Mesendoderm (in vitro differentiated cells): ENCODE data around the gene ATIC.

Experiments
- DNase-seq: peaks from one replicate; pipeline ENCODE4 v3.0.0; 2013
- H2AK5ac ChIP-seq: 2 replicates; pipeline ENCODE4 v1.6.1; 2013; ENCODE audit warnings: low read length, inconsistent platforms
- H2BK120ac ChIP-seq: 2 replicates; pipeline ENCODE4 v1.6.1; 2013; ENCODE audit warnings: low read depth, mild to moderate bottlenecking, low read length, moderate library complexity, mixed read lengths
- H2BK15ac ChIP-seq: replicated peaks from 2 replicates; pipeline ENCODE4 v1.6.1; 2013; ENCODE audit warnings: low read depth, mild to moderate bottlenecking, moderate library complexity
- H2BK5ac ChIP-seq: 2 replicates; pipeline ENCODE4 v1.6.1; 2013; ENCODE audit warnings: low read length, inconsistent platforms
- H3K18ac ChIP-seq: 2 replicates; pipeline ENCODE4 v1.6.1; 2013; ENCODE audit warnings: mild to moderate bottlenecking, low read length, mixed read lengths
- H3K23ac ChIP-seq: one replicate; pipeline ENCODE4 v1.6.1; 2013; ENCODE audit warnings: low read length
- H3K27ac ChIP-seq: 2 replicates; pipeline ENCODE4 v1.5.1; 2013; ENCODE audit warnings: low read depth, mild to moderate bottlenecking, inconsistent platforms, low read length, moderate library complexity
- H3K27me3 ChIP-seq: 2 replicates; pipeline ENCODE4 v1.6.1; 2013; ENCODE audit warnings: low read length, control low read depth, mild to moderate bottlenecking, inconsistent platforms; ENCODE audit not compliant: insufficient read depth, poor library complexity
- H3K36me3 ChIP-seq: 2 replicates; pipeline ENCODE4 v1.6.1; 2013; ENCODE audit warnings: low read length, inconsistent platforms; ENCODE audit not compliant: control insufficient read depth, insufficient read depth
- H3K4ac ChIP-seq: one replicate; pipeline ENCODE4 v1.6.1; 2013; ENCODE audit warnings: low read depth, mild to moderate bottlenecking, low read length, moderate library complexity
- H3K4me1 ChIP-seq: 2 replicates; pipeline ENCODE4 v1.6.1; 2013; ENCODE audit warnings: low read depth, low read length, inconsistent platforms; ENCODE audit not compliant: control insufficient read depth
- H3K4me2 ChIP-seq: 2 replicates; pipeline ENCODE4 v1.6.1; 2013; ENCODE audit warnings: low read length
- H3K4me3 ChIP-seq: 2 replicates; pipeline ENCODE4 v1.5.1; 2013; ENCODE audit warnings: mild to moderate bottlenecking, low read length
- H3K56ac ChIP-seq: one replicate; pipeline ENCODE4 v1.6.1; 2013; ENCODE audit warnings: low read length
- H3K79me1 ChIP-seq: 2 replicates; pipeline ENCODE4 v1.6.1; 2013; ENCODE audit warnings: low read length, inconsistent platforms
- H3K79me2 ChIP-seq: 2 replicates; pipeline ENCODE4 v1.6.1; 2013; ENCODE audit warnings: mild to moderate bottlenecking, low read length; ENCODE audit not compliant: control insufficient read depth, insufficient read depth
- H3K9ac ChIP-seq: 2 replicates; pipeline ENCODE4 v1.6.1; 2013; ENCODE audit warnings: low read length, inconsistent platforms
- H4K5ac ChIP-seq: one replicate; pipeline ENCODE4 v1.6.1; 2013; ENCODE audit warnings: low read length
- H4K8ac ChIP-seq: one replicate; pipeline ENCODE4 v1.6.1; 2013; ENCODE audit warnings: low read depth, mild to moderate bottlenecking, control low read depth, low read length, moderate library complexity
- WGBS: extraction: QIAGEN DNeasy Blood & Tissue Kit; methylation state at CpG from one replicate; pipeline ENCODE4 v1.1.7; 2013; ENCODE audit warnings: low lambda C conversion rate, missing lambda C conversion rate; ENCODE audit not compliant: insufficient coverage; ENCODE audit errors: extremely low coverage; 5-methylcytosine and 5-hydroxymethylcytosine counted together

ATIC gene

DNA sequence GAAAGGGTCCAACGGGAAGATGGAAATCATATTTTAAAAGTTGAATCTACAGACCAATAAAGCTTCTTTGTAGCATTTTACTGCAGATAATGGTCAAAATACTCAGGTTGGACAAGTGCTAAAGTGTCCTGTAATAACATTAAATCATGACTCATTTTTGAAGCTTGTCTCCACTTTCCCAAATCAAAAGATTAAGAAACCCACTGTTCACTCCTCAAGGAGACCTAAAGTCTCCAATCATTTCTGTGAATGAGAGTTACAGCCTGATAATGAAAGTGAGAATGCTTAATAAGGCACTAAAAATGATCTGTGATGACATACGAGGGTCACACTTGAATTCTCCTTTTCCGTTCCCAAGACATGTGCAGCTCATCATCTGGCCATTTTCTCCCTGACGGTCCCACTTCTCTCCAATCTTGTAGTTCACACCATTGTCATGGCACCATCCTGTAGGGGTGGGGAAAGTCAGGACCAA, 53.4 kb downstream of the ATIC start:
- no peak overlapping the region for H4K8ac ChIP-seq
- no peak overlapping the region for H3K56ac ChIP-seq
- H3K79me2 ChIP-seq, result no peaks in the 10 kb centered on the region
- no CpG with 5 or more reads among the region's 4 CpGs for WGBS
- no peak overlapping the region for H3K4ac ChIP-seq
- H3K27me3 ChIP-seq, result no peaks in the 10 kb centered on the region
- H3K18ac ChIP-seq, result no peak overlapping the region
- no peak overlapping the region for H2AK5ac ChIP-seq
- H3K4me1 ChIP-seq, result no peaks in the 10 kb centered on the region
- H3K36me3 ChIP-seq, result peaks cover 15% of the 10 kb centered on the region
- no peak overlapping the region for H3K4me3 ChIP-seq
- no peak overlapping the region for H2BK120ac ChIP-seq
- H2BK15ac ChIP-seq, result no peak overlapping the region
- no peak for DNase-seq
- H3K4me2 ChIP-seq, result no peak overlapping the region
- H2BK5ac ChIP-seq, result no peak overlapping the region
- H3K23ac ChIP-seq, result no peak overlapping the region
- H4K5ac ChIP-seq, result no peak overlapping the region
- H3K27ac ChIP-seq, result no peak overlapping the region
- H3K9ac ChIP-seq, result no peak overlapping the region
- H3K79me1 ChIP-seq, result no peaks in the 10 kb centered on the region

DNA sequence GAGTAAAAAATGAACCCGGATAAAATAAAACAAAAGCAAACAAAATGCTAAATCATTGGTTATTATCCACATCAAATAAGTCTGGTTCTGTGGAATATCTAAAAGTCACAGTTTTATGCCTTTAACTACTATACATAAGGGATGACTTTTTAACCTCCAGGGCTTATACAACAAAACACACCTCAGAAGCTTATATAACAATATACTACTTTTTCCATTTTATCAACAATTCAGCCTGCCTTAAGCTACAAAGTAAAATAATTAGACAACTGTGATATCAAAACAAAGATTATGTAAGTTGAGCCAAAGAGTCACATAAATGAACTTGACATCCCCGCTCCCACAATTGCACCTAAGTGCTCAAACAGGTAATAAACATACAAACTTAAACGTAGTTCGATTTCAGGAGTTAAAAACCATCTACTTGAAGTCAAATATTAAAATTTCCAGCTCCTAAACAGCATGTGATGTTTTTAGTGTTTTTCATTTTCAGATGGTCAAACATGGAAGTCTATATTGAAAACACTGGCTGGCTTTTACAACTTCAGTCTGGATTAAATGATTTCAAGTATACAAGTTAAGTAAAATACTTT, 54.7 kb downstream of the ATIC start:
- H3K27me3 ChIP-seq, result no peaks in the 10 kb centered on the region
- no CpG with 5 or more reads among the region's 4 CpGs for WGBS
- no peak overlapping the region for H3K4me3 ChIP-seq
- no peak overlapping the region for H4K5ac ChIP-seq
- H3K4me1 ChIP-seq, result no peaks in the 10 kb centered on the region
- H3K4me2 ChIP-seq, result no peak overlapping the region
- no peak overlapping the region for H2BK5ac ChIP-seq
- H2AK5ac ChIP-seq, result no peak overlapping the region
- no peak overlapping the region for H3K4ac ChIP-seq
- no peak overlapping the region for H3K23ac ChIP-seq
- no peak overlapping the region for H3K56ac ChIP-seq
- H2BK15ac ChIP-seq, result no peak overlapping the region
- H3K9ac ChIP-seq, result no peak overlapping the region
- DNase-seq, result no peak
- no peak overlapping the region for H3K27ac ChIP-seq
- H3K79me1 ChIP-seq, result no peaks in the 10 kb centered on the region
- no peak overlapping the region for H3K18ac ChIP-seq
- no peaks in the 10 kb centered on the region for H3K79me2 ChIP-seq
- H3K36me3 ChIP-seq, result peaks cover 18% of the 10 kb centered on the region
- H4K8ac ChIP-seq, result no peak overlapping the region
- no peak overlapping the region for H2BK120ac ChIP-seq

DNA sequence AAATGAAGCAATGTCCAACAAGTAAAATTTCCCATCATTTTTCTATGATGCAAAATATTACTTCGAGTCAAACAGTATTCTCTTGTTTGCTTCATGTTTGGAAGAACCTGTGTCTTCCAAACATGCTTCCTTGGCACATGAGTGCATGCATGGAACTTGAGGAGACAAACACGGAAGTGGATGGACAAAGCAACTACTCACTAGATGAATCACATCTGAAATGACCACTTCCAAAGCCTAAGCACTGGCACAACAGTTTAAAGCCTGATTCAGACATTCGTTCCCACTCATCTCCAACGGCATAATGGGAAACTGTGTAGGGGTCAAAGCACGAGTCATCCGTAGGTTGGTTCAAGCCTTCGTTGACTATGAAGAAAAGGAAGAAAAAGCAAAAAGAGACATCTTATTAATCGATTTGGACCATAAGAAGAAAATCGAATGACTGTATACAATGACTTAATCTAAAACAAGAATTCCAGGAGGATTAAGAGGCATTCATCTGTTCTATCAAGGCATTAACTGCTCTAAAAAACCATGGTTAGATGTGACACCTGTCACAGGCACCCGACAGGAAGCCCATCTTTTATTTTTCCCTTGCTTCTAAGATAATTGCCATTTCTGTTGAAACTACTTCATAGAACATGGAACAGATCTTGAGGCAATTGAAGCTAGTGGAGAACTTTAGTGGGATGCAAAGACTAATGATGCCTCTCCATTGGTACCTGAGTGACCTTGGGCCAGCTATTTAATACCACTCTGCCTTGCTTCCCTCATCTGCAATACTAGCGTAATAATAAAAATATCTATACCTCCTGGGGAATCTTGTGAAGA, 56.0 kb downstream of the ATIC start:
- Histone ChIP-seq H3K79me1 (no peaks in the 10 kb centered on the region), H3K4me1 (no peaks in the 10 kb centered on the region), H3K4ac (no peak overlapping the region), H3K18ac (no peak overlapping the region), H3K27ac (no peak overlapping the region), H4K5ac (no peak overlapping the region), H4K8ac (no peak overlapping the region), H2BK15ac (no peak overlapping the region), H2BK5ac (no peak overlapping the region), H3K23ac (no peak overlapping the region), H3K4me2 (no peak overlapping the region), H3K4me3 (no peak overlapping the region), H2BK120ac (no peak overlapping the region), H2AK5ac (no peak overlapping the region), H3K79me2 (no peaks in the 10 kb centered on the region), H3K9ac (no peak overlapping the region), H3K27me3 (no peaks in the 10 kb centered on the region), H3K56ac (no peak overlapping the region), H3K36me3 (peaks cover 23% of the 10 kb centered on the region)
- no CpG with 5 or more reads among the region's 11 CpGs for WGBS
- no peak for DNase-seq

DNA sequence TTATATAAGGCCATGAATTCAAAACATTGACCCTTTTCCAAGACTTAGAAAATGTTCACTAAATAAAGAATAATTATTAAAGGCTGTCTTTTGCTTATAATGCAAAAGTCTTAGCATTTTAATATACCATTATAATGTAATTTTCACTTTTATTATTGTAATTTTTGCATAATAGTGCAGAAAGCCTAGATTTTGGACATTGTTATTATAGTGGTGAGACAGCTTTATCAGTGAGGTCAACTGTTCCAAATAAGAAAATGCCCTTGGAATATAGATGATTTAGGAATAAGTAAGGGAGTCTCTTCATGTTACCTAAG, 56.6 kb downstream of the ATIC start:
- H3K9ac ChIP-seq, result no peak overlapping the region
- H2BK5ac ChIP-seq, result no peak overlapping the region
- H3K4me1 ChIP-seq, result no peaks in the 10 kb centered on the region
- no peak overlapping the region for H2BK120ac ChIP-seq
- H3K79me2 ChIP-seq, result no peaks in the 10 kb centered on the region
- H3K27ac ChIP-seq, result no peak overlapping the region
- peaks cover 23% of the 10 kb centered on the region for H3K36me3 ChIP-seq
- no peak overlapping the region for H2BK15ac ChIP-seq
- DNase-seq, result no peak
- no peaks in the 10 kb centered on the region for H3K79me1 ChIP-seq
- H3K27me3 ChIP-seq, result no peaks in the 10 kb centered on the region
- H4K8ac ChIP-seq, result no peak overlapping the region
- no peak overlapping the region for H2AK5ac ChIP-seq
- no peak overlapping the region for H3K4me3 ChIP-seq
- H3K56ac ChIP-seq, result no peak overlapping the region
- H3K18ac ChIP-seq, result no peak overlapping the region
- no peak overlapping the region for H3K4ac ChIP-seq
- no peak overlapping the region for H3K23ac ChIP-seq
- no peak overlapping the region for H4K5ac ChIP-seq
- H3K4me2 ChIP-seq, result no peak overlapping the region

DNA sequence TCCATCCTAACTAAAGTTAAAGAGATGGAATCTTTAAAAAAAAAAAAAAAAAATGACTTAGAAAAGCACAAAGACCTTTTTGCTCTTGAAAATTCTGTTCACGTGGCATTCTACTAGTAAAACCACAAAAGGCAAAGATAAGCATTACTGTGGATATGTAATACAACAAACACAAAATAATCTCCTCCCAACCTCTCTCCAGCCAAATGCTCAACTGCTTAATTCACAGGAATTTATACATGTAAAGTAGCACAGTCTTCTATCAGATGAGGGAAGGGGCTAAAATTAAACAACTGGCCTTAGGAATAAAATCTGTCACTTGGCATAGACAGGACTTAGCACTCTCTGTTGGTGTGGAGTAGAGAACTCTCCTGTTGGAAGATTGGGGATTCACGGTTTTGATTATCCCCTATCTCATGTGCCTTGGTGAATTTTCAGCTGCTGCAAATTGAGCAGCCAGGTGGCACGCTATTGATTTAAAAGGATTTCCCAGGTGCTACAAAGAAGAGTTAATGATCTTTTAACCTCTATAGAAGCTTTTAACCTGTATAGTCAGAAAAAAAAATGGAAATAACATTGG, 57.4 kb downstream of the ATIC start:
- no peak overlapping the region for H2BK15ac ChIP-seq
- no peak overlapping the region for H2BK120ac ChIP-seq
- no peaks in the 10 kb centered on the region for H3K4me1 ChIP-seq
- H3K18ac ChIP-seq, result no peak overlapping the region
- peaks cover 24% of the 10 kb centered on the region for H3K36me3 ChIP-seq
- H3K79me2 ChIP-seq, result no peaks in the 10 kb centered on the region
- H3K56ac ChIP-seq, result no peak overlapping the region
- no peaks in the 10 kb centered on the region for H3K79me1 ChIP-seq
- H3K27ac ChIP-seq, result no peak overlapping the region
- H4K5ac ChIP-seq, result no peak overlapping the region
- H3K4me2 ChIP-seq, result no peak overlapping the region
- no peak for DNase-seq
- H3K27me3 ChIP-seq, result no peaks in the 10 kb centered on the region
- no peak overlapping the region for H3K23ac ChIP-seq
- H2BK5ac ChIP-seq, result no peak overlapping the region
- no CpG with 5 or more reads among the region's 3 CpGs for WGBS
- H3K9ac ChIP-seq, result no peak overlapping the region
- no peak overlapping the region for H3K4ac ChIP-seq
- no peak overlapping the region for H2AK5ac ChIP-seq
- H3K4me3 ChIP-seq, result no peak overlapping the region
- no peak overlapping the region for H4K8ac ChIP-seq
